Psoas muscle (tissue), 8 donors: Measurements from ENCODE around the gene FBLN1. TPM values are rescaled to one million over a fixed set of nuclear protein-coding genes. Genes with fewer than 3 reads are reported as not detected.

Experiments
- ATAC-seq, 4 donors: fragments of 200-7000 bp; cut with Tn5 transposase; one replicate each; pipeline ENCODE4 v1.9.1; 2020; ENCODE audit warnings: moderate library complexity in 3 of 4, mild to moderate bottlenecking in 2 of 4
- DNase-seq, 2 donors: peaks; one replicate each; pipeline ENCODE4 v3.0.0-alpha.2; 2020
- H3K27ac ChIP-seq: fragments of 200-600 bp; one replicate; pipeline ENCODE4 v1.8.0; 2022
- H3K27me3 ChIP-seq, 3 donors: fragments of 200-600 bp in 1 of 3; one replicate each; pipeline versions ENCODE4 v1.6.1 to v1.8.0; 2013 to 2022; ENCODE audit warnings: low read length in 2 of 3, mild to moderate bottlenecking in 2 of 3, moderate library complexity in 1 of 3; ENCODE audit not compliant: insufficient read depth in 3 of 3
- H3K36me3 ChIP-seq, 2 donors: fragments of 200-600 bp in 1 of 2; one replicate each; pipeline versions ENCODE4 v1.6.1 to v1.8.0; 2013 to 2022; ENCODE audit warnings: low read depth in 1 of 2, mild to moderate bottlenecking in 1 of 2, moderate library complexity in 1 of 2; ENCODE audit not compliant: insufficient read depth in 1 of 2
- H3K4me1 ChIP-seq: fragments of 200-600 bp; one replicate; pipeline ENCODE4 v1.8.0; 2022
- H3K4me3 ChIP-seq: fragments of 200-600 bp; one replicate; pipeline ENCODE4 v1.8.0; 2022; ENCODE audit warnings: mild to moderate bottlenecking
- H3K9me3 ChIP-seq: fragments of 200-600 bp; one replicate; pipeline ENCODE4 v1.8.0; 2022
- WGBS, 3 donors: extraction: QIAGEN DNeasy Blood & Tissue Kit; methylation state at CpG; one replicate each; pipeline versions ENCODE4 v1.1.6 to v1.1.7; 2013; 5-methylcytosine and 5-hydroxymethylcytosine counted together
- intact Hi-C, 2 donors: fragments of 100-400 bp; cut with DNase I; formaldehyde crosslinking; loops; one replicate each; pipeline versions ENCODE4 v1.11.0 to v1.14.2; 2022
- polyA plus RNA-seq, 3 donors: library from polyadenylated mRNA; stranded (reverse); fragments of 200-250 nt; gene quantifications; one replicate each; pipeline ENCODE4 v1.2.3, GENCODE V29; 2013
- total RNA-seq, 4 donors: library from RNA; stranded (reverse); fragmentation: NEBNext Ultra II Directional in 2 of 4; extraction: Animal tissue kit (Norgen Biotek cat#: 25700) in 2 of 4; gene quantifications; one replicate each; pipeline versions ENCODE4 v1.2.1 to v1.2.4, GENCODE V29; 2021 to 2023
- TF ChIP-seq, protein P1 (sequence below): fragments of 200-600 bp; IDR thresholded peaks from one replicate; pipeline ENCODE4 v1.8.0; 2022; ENCODE audit warnings: antibody characterized with exemption
- donor health status: healthy with polysubstance abuse.
- donor health status: DM: no; HTN: no; CAD: no; lungs with moderate emphysema.
- donor health status: Bipolar disorder and iron deficiency.
- donor health status: healthy.
- donor health status: DM: yes; HTN: yes; CAD: no.
- donor health status: DM: no; HTN: no; CAD: no.
- donor health status: DM: no; HTN: no; CAD: no.
- donor health status: DM: yes; HTN: yes; CAD: no.

FBLN1 gene
- total and polyA plus RNA-seq, 7 donors = 10.5 to 95.7 (median 19.3) TPM

DNA sequence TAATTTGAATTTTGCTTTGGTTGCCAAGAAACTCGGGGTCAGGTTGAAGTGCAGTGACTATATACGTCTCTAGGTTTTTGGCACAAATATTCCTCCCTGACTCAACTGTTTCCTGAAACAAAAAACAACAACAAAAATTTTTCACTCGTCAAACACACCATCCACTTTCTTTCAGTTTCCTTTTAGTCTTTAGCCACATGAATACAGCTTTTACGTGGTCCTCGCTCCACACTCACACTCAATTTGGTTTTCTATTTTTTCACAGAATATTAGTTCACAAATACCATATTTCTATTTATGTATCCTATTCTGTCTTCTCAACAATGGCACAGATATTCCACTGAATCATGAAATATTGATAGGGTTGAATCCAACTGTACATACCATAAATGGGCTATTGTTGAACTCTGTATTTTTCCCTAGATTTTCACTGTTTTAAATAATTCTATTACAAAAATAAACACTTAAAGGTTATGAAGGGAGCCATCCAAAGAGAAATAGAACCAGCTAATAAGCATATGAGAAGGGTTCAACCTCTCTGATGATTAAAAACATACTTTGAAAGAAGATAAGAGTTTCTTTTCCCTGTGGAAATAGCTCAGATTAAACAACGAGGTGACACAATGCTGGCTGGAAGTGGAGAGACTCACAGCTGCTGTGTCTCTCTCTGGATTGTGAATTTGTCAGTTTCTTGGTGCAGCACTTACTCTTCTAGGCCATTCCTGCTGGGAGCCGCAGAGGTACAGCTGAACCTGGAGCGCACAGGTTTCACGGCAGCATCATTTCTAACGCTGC is 5.1 kb upstream of the FBLN1 start:
- intact Hi-C loops = no loop called here
- TF ChIP-seq, protein P1, sequence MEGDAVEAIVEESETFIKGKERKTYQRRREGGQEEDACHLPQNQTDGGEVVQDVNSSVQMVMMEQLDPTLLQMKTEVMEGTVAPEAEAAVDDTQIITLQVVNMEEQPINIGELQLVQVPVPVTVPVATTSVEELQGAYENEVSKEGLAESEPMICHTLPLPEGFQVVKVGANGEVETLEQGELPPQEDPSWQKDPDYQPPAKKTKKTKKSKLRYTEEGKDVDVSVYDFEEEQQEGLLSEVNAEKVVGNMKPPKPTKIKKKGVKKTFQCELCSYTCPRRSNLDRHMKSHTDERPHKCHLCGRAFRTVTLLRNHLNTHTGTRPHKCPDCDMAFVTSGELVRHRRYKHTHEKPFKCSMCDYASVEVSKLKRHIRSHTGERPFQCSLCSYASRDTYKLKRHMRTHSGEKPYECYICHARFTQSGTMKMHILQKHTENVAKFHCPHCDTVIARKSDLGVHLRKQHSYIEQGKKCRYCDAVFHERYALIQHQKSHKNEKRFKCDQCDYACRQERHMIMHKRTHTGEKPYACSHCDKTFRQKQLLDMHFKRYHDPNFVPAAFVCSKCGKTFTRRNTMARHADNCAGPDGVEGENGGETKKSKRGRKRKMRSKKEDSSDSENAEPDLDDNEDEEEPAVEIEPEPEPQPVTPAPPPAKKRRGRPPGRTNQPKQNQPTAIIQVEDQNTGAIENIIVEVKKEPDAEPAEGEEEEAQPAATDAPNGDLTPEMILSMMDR = no peak
- Histone ChIP-seq H3K27ac (peak overlapping the region; percentile 9), H3K9me3 (no peaks in the 10 kb centered on the region), H3K27me3 (peaks cover 0 to 37% (median 5%) of the 10 kb centered on the region in 3 donors), H3K4me3 (no peak overlapping the region), H3K4me1 (no peaks in the 10 kb centered on the region), H3K36me3 (no peaks in the 10 kb centered on the region)
- no peak for ATAC-seq
- WGBS, 3 donors = 65 to 68% (median 68%) methylated on average over 10 of the region's 10 CpGs
- no peak for DNase-seq

DNA sequence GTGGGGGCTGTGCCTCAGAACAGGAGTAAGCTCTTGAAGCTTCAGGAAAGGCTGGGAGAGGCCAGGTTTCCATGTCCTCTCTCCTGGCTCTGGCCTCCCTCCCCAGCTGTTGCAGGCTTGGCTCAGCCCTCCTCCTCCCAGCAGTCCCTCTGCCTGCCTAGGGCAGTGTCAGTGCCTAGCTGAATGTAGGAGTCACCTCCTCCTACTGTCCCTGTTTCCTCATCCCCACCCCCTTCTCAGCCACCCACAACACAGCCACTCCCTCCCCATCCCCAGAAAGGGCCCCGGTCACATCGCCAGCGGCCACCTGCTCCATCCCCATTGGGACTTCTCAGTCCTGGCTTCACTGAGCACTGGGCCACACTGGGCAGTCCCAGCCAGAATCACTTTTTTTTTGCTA is 2.9 kb upstream of the FBLN1 start:
- DNase-seq (peak; percentile 67 to 71), ATAC-seq (peak in 3 of 4 donors; percentile 46 to 70 (median 63))
- Histone ChIP-seq H3K27ac (no peak overlapping the region), H3K4me1 (no peaks in the 10 kb centered on the region), H3K4me3 (no peak overlapping the region), H3K27me3 (peaks cover 0 to 55% (median 17%) of the 10 kb centered on the region in 3 donors), H3K36me3 (no peaks in the 10 kb centered on the region), H3K9me3 (no peaks in the 10 kb centered on the region)
- intact Hi-C loops = no loop called here
- TF ChIP-seq, protein P1 = no peak
- 38 to 57% (median 44%) methylated on average over 3 of the region's 3 CpGs for WGBS, 3 donors

DNA sequence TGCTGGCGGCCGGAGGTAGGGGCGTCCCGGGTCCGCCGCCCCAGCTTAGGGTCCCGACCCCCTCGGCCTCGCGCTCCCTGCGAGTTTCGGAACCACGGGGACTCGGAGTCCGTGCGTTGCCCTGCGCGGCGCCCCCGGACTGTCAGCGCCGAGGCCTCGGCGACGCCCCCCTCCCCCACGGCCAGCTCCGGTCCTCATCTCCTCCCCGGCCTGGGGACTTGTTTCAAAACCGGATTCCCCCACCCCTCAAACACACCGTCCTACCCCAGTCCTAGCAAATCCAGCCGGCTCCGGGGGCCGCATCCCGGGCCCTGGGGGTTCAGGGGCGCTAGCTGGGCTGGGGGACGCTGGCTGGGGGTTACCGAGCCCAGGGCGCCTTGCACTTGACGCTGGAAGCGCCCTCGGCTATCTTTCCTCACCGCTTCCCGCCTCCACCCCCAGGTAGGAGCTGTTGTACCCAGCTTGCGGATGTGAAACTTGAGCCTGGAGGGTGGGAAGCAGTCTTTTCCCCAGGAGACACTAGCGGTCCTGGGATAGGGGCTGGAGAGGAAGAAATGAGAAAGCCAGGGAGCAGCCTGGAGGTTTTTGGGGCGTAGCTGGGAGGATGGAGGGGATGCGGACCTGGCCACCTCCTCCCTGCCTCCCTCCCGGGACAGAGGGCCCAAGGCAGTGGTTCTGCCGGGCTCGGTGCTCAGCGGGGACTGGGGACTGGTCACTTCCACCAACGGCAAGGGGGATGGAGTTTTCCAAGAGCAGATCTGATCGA is 550 bp downstream of the FBLN1 start:
- Histone ChIP-seq H3K4me1 (no peaks in the 10 kb centered on the region), H3K36me3 (no peaks in the 10 kb centered on the region), H3K4me3 (peak overlapping the region; percentile 58), H3K9me3 (no peaks in the 10 kb centered on the region), H3K27ac (no peak overlapping the region), H3K27me3 (peaks cover 0 to 56% (median 20%) of the 10 kb centered on the region in 3 donors)
- ATAC-seq (no peak), DNase-seq (no peak)
- TF ChIP-seq, protein P1 = no peak
- intact Hi-C loops = no loop called here
- WGBS, 3 donors = 20 to 41% (median 37%) methylated on average over 26 to 53 of the region's 53 CpGs

DNA sequence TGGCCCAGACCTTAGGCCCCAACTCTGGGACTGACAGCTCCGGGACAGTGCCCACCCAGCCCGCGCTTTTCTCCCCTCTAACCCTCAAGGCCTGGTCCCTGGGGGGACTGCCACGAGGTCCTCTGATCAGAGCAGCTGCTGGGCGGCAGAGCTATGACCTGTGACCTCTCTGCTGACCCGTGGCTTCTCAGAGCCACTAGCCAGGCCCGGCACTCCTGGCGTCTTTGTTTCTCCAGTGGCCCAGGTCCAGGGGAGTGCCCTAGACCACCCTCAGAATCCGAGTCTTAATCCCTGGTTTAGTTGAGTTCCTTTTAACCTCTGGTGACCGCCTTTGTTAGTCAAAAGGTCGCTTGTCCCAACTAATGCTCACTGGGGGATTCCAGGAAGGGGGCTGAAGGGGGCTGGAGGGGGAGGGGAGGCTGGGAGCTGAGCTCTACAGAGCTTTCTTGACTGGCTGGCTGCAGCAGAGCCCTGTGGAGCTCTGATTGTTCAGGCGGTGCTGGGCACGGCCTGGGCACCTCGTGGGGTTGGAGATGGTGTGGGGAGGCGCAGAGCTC is 1.2 kb downstream of the FBLN1 start:
- Histone ChIP-seq H3K27ac (no peak overlapping the region), H3K36me3 (no peaks in the 10 kb centered on the region), H3K4me1 (no peaks in the 10 kb centered on the region), H3K9me3 (no peaks in the 10 kb centered on the region), H3K4me3 (peak overlapping the region; percentile 58), H3K27me3 (peaks cover 0 to 56% (median 20%) of the 10 kb centered on the region in 3 donors)
- intact Hi-C loops = no loop called here
- 49 to 61% (median 57%) methylated on average over 12 to 15 of the region's 15 CpGs for WGBS, 3 donors
- ATAC-seq = no peak
- DNase-seq = no peak
- TF ChIP-seq, protein P1 = no peak
